ENCODE data around the gene MED10.

MED10 gene

GRCh38 chr5:6377905-6378765 is at the start of gene MED10:
MED10 (minus strand) TSS chr5:6378547; CDS start chr5:6378483, 64 bp downstream.
- peak; percentile 81 for TF ChIP-seq POLR2A (IDR thresholded peaks at IDR 0.05; ENCODE audit: low read depth, low read length)
- peak; percentile 91 for FAIRE-seq
- peak; percentile 97 for DNase-seq (ENCODE audit: insufficient read length, low spot score)

- no peak for FAIRE-seq
- DNase-seq (ENCODE audit: insufficient read length, low spot score) = no peak
- no peak for TF ChIP-seq POLR2A (IDR thresholded peaks at IDR 0.05; ENCODE audit: low read depth, low read length)
Measured at GRCh38 chr5:6427694-6428093, 49.3 kb upstream of the MED10 start.

GRCh38 chr5:6424700-6425099 is 46.4 kb upstream of the MED10 start:
- no peak for FAIRE-seq
- no peak for TF ChIP-seq POLR2A (IDR thresholded peaks at IDR 0.05; ENCODE audit: low read depth, low read length)
- no peak for DNase-seq (ENCODE audit: insufficient read length, low spot score)

- DNase-seq (ENCODE audit: insufficient read length, low spot score) = no peak
- TF ChIP-seq POLR2A (IDR thresholded peaks at IDR 0.05; ENCODE audit: low read depth, low read length) = no peak
- no peak for FAIRE-seq
Measured at GRCh38 chr5:6424110-6424659, 45.8 kb upstream of the MED10 start.

GRCh38 chr5:6423327-6424109 is 45.2 kb upstream of the MED10 start:
- DNase-seq (ENCODE audit: insufficient read length, low spot score) (no peak), FAIRE-seq (no peak)
- no peak for TF ChIP-seq POLR2A (IDR thresholded peaks at IDR 0.05; ENCODE audit: low read depth, low read length)

- TF ChIP-seq POLR2A (IDR thresholded peaks at IDR 0.05; ENCODE audit: low read depth, low read length) = no peak
- FAIRE-seq (no peak), DNase-seq (ENCODE audit: insufficient read length, low spot score) (no peak)
Measured at GRCh38 chr5:6419340-6419852, 41.0 kb upstream of the MED10 start.

GRCh38 chr5:6418679-6419276 is 40.4 kb upstream of the MED10 start:
- no peak for DNase-seq (ENCODE audit: insufficient read length, low spot score)
- FAIRE-seq = no peak
- no peak for TF ChIP-seq POLR2A (IDR thresholded peaks at IDR 0.05; ENCODE audit: low read depth, low read length)

GRCh38 chr5:6417657-6418056 is 39.3 kb upstream of the MED10 start:
- FAIRE-seq (no peak), DNase-seq (ENCODE audit: insufficient read length, low spot score) (no peak)
- no peak for TF ChIP-seq POLR2A (IDR thresholded peaks at IDR 0.05; ENCODE audit: low read depth, low read length)

- FAIRE-seq = no peak
Measured at GRCh38 chr5:6412811-6413210, 34.5 kb upstream of the MED10 start.

GRCh38 chr5:6411141-6411540 is 32.8 kb upstream of the MED10 start:
- no peak for TF ChIP-seq POLR2A (IDR thresholded peaks at IDR 0.05; ENCODE audit: low read depth, low read length)
- DNase-seq (ENCODE audit: insufficient read length, low spot score) (no peak), FAIRE-seq (no peak)

More at GRCh38 chr5:6412811-6413210, 34.5 kb upstream of the MED10 start:
- DNase-seq (ENCODE audit: insufficient read length, low spot score) = no peak
- no peak for TF ChIP-seq POLR2A (IDR thresholded peaks at IDR 0.05; ENCODE audit: low read depth, low read length)

- FAIRE-seq (no peak), DNase-seq (ENCODE audit: insufficient read length, low spot score) (no peak)
- TF ChIP-seq POLR2A (IDR thresholded peaks at IDR 0.05; ENCODE audit: low read depth, low read length) = no peak
Measured at GRCh38 chr5:6410421-6410820, 32.1 kb upstream of the MED10 start.

GRCh38 chr5:6408627-6409446 is 30.5 kb upstream of the MED10 start:
- no peak for TF ChIP-seq POLR2A (IDR thresholded peaks at IDR 0.05; ENCODE audit: low read depth, low read length)
- no peak for FAIRE-seq

GRCh38 chr5:6408260-6408596 is 29.9 kb upstream of the MED10 start:
- FAIRE-seq (no peak), DNase-seq (ENCODE audit: insufficient read length, low spot score) (no peak)
- no peak for TF ChIP-seq POLR2A (IDR thresholded peaks at IDR 0.05; ENCODE audit: low read depth, low read length)

More at GRCh38 chr5:6408627-6409446, 30.5 kb upstream of the MED10 start:
- no peak for DNase-seq (ENCODE audit: insufficient read length, low spot score)
